Ecto neural progenitor cell (in vitro differentiated cells): ENCODE results near the gene HMCES.
A peak's percentile ranks its signal among the peaks of the same experiment; 100 is the strongest.

Source experiments
- DNase-seq: peaks from one replicate; pipeline ENCODE4 v3.0.0-alpha.2; 2018; ENCODE audit warnings: low spot score

Gene HMCES

GRCh38 chr3:129278439-129278965 is at the start of gene HMCES:
Gene HMCES (plus strand): TSS chr3:129278870. CDS start chr3:129279733, 863 bp downstream.
- peak; percentile 97 for DNase-seq

GRCh38 chr3:129228891-129229585 is 49.6 kb upstream of the HMCES start:
- DNase-seq, result no peak

GRCh38 chr3:129230311-129231019 is 48.2 kb upstream of the HMCES start:
- DNase-seq, result no peak

GRCh38 chr3:129231331-129232119 is 47.1 kb upstream of the HMCES start:
- no peak for DNase-seq

GRCh38 chr3:129233538-129233937 is 45.1 kb upstream of the HMCES start:
- no peak for DNase-seq

GRCh38 chr3:129234441-129234840 is 44.2 kb upstream of the HMCES start:
- DNase-seq, result no peak

GRCh38 chr3:129235344-129235917 is 43.2 kb upstream of the HMCES start:
- DNase-seq, result no peak

- no peak for DNase-seq
Measured at GRCh38 chr3:129238945-129239705, 39.5 kb upstream of the HMCES start.

- DNase-seq, result no peak
Measured at GRCh38 chr3:129239991-129240390, 38.7 kb upstream of the HMCES start.

- no peak for DNase-seq
Measured at GRCh38 chr3:129240436-129240835, 38.2 kb upstream of the HMCES start.

- DNase-seq, result no peak
Measured at GRCh38 chr3:129245141-129245540, 33.5 kb upstream of the HMCES start.

- DNase-seq, result peak; percentile 86
Measured at GRCh38 chr3:129245641-129246306, 32.9 kb upstream of the HMCES start.

GRCh38 chr3:129246636-129247035 is 32.0 kb upstream of the HMCES start:
- DNase-seq, result no peak

GRCh38 chr3:129248286-129248979 is 30.2 kb upstream of the HMCES start:
- no peak for DNase-seq

GRCh38 chr3:129249284-129250065 is 29.2 kb upstream of the HMCES start, which contains the start of gene COPG1:
Gene COPG1 (plus strand): TSS chr3:129249606. CDS start chr3:129249710, 104 bp downstream.
- peak; percentile 93 for DNase-seq

GRCh38 chr3:129252748-129253147 is 25.9 kb upstream of the HMCES start:
- DNase-seq, result no peak

- DNase-seq, result no peak
Measured at GRCh38 chr3:129254536-129255230, 24.0 kb upstream of the HMCES start.

- no peak for DNase-seq
Measured at GRCh38 chr3:129256270-129256669, 22.4 kb upstream of the HMCES start.

GRCh38 chr3:129257609-129258008 is 21.1 kb upstream of the HMCES start:
- DNase-seq, result no peak
